ENCODE measurements around the gene ULK3.

ULK3 gene

DNA sequence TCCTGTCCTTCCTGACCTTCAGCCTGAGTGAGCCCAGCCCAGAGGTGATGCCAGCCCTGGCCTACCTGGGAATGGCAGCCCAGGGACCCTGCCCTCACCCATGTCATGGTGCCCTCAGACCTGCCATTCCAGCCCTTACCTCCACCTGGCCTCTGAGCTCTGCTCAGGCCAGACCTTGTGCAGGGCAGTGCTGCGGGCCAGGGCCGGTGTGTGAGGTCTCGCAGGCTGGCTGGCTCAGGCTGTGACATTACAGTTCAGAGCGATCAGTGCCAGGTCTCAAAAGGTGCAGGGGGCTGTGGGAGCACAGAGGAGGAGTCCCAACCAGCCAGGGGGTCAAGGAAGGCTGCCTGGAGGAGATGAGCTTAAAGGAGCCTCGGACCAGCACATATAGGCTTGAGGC is 22.9 kb downstream of the ULK3 start:
- no peak for DNase-seq

DNA sequence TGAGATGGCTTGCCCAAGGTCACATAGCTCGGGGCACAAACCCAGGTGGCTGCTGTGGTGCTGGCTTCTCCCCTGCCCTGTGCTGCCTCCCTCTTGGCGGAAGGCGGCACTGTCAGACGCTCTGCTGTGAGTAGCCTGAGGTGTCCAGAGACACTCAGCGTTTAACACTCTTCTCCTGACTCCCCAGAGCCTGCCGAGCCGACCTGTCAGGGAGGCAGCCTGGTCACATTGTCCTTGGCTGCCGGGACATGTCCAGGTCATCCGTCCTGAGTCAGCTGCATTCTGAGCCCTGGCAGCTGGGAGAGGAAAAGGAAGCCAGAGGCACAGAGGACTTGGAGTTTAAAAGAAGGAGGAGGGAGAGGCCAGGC is 25.6 kb downstream of the ULK3 start:
- no peak for DNase-seq

DNA sequence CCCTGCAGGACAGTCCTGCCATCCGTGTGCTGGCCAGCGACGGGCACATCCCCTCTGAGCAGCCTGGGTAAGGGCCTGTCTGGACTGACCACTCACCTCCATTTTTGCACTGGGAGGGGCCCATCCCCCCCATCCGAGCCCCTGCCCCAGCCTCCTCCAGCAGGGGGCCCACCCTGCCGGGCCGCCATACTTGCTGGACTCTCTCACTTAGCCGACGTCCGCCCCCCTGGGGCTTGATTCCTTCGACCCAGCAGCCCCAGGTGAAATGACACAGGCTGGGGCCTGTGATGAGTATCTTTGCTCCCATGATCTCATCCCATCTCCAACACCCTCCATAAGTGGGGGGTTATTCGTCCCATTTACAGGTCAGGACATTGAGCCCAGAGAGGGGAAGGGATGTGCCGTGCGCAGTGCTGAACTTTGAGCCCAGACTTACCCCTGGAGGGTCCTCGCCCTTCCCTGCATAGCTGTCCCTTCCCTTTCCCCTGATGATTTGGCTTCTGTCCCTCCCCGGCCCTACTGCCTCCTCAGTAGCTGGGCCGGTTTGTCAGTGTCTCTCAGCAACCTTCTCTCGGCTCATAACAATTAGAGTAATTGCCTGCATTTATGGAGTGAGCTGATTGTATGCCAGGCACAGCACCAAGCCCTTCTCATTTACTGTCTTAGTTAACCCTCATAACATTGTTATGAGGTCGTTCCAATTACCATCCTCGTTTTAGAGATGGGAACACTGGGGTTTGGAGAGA is 26.2 kb downstream of the ULK3 start:
- DNase-seq: no peak

DNA sequence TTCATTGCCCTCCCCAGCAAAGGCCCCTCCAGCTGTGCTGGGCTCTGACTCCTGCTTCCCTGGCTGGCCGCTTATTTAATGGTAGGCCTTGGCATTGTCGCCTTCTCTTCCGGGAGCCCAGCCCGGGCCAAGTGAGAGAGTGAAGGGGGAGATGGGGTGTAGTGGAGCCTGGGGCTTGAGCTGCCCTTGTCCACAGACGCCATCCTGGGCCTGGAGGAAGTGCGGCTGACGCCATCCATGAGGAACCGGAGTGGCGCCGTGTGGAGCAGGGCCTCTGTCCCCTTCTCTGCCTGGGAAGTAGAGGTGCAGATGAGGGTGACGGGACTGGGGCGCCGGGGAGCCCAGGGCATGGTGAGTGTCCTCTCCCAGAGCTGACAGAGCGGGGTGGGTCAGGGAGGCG is 27.0 kb downstream of the ULK3 start:
- no peak for DNase-seq

DNA sequence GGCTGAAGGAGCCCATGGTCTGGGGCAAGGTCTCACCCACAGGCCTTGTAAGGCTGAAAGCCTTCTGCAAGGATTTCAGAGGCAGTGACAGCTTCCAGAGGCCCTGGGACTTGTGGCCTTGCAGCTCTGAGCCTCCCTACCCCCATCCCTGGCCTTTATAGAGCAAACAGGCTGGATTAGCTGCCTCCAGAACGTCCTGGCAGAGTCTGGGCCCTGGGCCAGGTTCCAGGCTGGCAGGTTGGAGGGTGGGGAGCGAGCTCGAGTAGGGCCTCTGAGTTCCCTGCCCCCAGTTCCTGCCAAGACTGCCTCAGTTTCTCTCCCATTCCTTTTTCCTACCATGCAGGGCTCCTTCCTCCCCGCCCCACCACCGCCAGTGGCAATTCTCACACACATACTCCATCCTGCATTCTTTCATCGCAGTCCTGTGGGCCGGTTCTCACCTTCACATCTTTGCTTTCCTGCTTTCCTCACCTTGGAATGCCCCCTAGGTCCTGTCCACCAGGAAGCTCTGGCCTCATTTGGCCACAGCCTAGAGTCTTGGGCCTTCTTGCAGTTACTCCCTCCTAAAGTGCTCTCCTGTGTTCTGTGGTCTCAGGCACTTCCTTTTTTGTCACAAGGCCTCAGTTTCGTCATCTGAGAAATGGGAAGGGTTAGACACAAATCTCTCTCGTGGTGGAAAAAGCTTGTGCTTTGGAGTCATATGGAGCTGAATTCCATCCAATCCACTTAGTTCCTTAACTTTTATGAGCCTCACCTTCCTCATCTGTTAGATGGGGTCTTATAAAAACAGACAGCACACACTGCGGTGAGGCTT is 27.6 kb downstream of the ULK3 start:
- no peak for DNase-seq

DNA sequence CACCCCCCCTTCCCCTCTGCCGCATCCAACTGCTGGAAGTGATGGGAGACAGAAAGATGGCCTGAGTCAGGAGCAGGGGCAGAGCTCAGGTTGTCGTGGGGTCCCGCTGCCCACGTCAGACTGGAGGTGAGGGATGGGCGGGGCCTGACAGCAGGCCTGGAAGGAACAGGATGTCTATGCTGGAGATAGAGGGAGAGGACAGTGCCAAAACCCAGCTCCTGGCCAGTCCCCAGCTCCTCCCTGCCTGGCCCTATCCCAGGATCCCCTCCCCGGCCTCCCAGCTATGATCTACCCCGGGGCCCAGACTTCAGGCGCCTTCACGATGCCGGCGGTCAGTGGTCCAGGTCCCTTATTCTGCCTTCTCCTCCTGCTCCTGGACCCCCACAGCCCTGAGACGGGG is 30.4 kb downstream of the ULK3 start, which contains the start of gene LMAN1L:
LMAN1L (plus strand) TSS at position 303 of the 400 bp plus-strand sequence; CDS start at position 323, 20 bp downstream.
- no peak for DNase-seq

DNA sequence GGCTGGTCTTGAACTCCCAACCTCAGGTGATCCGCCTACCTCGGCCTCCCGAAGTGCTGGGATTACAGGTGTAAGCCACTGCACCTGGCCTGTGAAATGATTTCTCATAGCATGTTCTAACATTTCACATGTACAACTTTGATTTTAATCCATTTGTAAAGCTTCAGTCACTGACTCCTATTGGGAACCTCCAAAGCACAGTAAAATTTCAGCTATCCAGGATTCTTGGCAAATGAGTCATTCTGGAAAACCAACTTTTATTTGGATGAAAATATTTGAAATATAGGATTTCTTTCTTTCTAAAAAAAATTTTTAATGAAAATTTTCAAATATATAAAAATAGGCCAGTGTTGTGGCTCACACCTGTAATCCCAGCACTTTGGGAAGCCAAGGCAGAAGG is 33.0 kb downstream of the ULK3 start:
- DNase-seq: no peak

DNA sequence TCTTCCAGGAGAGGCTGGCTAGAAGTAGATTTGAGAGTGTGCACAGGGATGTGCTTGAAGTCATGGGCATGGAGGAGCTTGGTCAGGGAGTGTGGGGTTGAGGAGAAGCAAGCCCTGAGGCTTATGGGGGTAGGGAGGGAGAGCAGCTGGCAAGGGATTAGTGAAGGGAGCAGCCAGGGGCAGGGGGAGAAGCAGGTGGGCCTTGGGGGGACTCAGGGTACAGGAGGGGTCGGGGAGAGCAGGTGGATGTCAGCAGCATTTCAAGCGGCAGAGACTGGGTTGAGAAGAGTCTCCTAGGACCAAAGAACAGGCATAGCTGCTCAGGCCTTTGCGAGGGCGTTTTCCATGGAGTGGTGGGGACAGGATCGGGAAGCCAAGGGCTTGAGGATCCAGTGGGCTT is 33.7 kb downstream of the ULK3 start:
- DNase-seq: no peak

DNA sequence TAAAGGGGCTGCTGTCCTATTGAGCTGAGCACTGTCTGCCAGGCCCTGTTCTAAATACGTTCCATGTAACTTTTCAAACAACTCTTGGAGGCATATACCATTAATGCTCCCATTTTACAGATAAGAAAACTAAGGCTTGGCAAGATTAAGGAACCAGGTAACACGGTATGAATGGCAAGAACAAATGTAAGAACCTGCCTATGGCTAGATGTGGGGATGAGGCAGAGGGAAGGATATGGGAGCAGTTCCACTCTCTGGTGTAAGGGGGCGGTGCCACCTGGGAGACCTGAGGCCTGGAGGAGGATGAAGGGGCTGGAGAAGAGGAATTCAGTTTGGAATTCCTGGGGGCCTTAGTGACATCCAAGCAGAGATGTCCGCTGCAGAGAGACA is 34.1 kb downstream of the ULK3 start:
- no peak for DNase-seq

DNA sequence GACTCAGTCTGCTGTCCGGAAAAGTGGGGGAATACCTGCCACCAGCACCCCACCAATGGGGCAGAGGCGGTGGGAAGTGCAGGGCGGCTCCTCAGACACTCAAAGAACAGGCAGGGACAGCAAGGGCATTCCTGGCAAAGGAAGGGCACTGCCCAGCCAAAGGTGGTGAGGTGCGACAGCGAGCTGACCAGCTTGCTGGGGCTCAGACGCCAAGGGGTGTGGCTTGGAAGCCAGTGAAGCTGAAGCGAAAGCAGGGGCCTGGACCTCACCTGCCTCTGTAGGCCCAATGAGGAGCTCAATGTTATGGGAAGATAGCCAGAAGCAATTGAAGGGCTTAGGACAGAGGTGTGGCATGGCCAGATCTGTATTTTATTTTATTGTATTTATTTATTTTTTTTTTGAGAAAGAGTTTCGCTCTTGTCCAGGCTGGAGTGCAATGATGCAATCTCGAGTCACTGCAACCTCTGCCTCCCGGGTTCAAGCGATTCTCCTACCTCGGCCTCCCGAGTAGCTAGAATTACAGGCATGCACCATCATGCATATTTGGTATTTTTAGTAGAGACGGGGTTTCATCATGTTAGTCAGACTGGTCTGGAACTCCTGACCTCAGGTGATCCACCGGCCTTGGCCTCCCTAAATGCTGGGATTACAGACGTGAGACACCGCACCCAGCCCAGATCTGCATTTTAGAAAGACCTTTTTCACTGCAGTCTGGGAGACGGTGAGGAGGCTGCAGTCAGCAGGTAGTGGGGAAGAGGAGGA is 34.7 kb downstream of the ULK3 start:
- DNase-seq: no peak

DNA sequence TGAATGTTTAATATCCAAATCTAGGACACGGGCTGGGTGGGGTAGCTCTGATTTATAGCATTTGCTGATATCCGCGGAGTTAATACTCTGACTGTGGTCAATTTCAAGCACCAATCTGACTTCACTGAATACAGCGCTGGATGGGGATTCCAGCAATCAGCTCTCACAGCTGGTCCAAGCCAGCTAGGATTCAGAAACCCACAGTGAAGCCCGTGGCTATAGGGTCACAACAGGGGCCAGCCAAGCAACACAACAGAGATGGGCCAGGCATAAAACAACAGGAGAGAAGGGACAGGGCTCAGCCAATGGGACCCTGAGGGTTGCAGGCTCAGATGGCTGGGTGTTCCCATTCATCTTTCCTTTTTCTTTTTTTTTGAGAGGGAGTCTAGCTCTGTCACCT is 35.7 kb downstream of the ULK3 start:
- DNase-seq: no peak

DNA sequence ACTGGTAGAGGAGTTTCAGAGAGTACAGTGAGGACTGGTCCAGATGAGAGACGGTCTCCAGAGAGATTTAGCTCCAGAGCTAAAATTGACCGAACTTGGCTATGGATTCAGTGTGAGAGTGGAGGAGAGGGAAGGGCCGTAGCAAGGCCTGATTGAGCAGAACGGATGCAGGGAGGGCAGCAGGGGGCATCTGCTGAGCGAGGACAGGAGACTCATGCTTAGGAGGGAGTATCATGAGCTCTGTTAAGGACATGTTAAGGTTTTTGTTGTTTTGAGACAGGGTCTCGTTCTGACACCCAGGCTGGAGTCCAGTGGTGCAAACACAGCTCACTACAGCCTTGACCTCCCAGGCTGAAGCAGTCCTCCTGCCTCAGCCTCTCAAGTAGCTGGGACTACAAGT is 38.0 kb downstream of the ULK3 start:
- DNase-seq: no peak

DNA sequence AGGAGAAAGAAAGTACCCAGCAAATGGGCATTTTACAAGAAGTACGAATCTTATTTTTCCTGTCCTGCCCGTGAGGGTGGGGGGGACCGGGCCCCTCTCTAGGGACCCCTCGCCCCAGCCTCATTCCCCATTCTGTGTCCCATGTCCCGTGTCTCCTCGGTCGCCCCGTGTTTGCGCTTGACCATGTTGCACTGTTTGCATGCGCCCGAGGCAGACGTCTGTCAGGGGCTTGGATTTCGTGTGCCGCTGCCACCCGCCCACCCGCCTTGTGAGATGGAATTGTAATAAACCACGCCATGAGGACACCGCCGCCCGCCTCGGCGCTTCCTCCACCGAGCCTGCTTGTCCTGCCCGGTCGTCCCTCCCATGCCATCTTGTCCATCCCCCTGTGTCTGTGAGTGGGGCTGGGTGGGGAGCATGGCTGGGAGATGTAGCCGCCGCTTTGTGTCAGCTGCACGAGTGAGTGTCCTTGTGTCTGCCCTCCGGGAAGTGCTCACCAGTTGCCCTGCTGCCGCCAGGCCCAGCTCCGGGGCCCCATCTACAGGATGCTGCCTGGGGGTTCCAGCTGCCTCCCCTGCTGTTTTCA is 40.0 kb downstream of the ULK3 start:
- DNase-seq: no peak

DNA sequence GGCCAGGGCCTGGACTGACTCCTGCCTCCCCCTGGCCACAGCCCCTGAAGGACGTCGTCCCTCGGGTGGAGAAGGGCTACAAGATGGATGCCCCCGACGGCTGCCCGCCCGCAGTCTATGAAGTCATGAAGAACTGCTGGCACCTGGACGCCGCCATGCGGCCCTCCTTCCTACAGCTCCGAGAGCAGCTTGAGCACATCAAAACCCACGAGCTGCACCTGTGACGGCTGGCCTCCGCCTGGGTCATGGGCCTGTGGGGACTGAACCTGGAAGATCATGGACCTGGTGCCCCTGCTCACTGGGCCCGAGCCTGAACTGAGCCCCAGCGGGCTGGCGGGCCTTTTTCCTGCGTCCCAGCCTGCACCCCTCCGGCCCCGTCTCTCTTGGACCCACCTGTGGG is 40.7 kb downstream of the ULK3 start:
- DNase-seq: no peak

DNA sequence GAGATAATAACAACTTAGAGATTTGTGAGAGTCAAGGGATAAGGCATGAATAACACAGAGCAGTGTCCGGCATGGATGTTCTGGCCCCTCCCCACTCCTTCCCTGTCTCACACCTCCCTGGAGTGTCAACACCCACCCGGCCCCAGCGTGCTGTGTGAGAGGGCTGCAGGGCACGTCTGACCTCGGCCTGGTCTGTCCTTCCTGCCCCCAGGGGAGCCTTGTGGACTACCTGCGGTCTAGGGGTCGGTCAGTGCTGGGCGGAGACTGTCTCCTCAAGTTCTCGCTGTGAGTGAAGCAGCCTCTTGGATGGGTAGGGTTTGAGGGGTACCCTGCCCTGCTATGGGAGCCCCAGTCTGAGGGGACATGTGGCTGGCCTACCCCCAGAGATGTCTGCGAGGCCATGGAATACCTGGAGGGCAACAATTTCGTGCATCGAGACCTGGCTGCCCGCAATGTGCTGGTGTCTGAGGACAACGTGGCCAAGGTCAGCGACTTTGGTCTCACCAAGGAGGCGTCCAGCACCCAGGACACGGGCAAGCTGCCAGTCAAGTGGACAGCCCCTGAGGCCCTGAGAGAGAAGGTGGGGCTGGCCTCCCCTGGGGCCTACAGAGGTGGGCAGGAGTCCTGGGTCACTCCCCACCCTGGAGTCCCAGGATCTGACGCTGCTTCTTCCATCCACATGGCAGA is 41.5 kb downstream of the ULK3 start:
- no peak for DNase-seq

DNA sequence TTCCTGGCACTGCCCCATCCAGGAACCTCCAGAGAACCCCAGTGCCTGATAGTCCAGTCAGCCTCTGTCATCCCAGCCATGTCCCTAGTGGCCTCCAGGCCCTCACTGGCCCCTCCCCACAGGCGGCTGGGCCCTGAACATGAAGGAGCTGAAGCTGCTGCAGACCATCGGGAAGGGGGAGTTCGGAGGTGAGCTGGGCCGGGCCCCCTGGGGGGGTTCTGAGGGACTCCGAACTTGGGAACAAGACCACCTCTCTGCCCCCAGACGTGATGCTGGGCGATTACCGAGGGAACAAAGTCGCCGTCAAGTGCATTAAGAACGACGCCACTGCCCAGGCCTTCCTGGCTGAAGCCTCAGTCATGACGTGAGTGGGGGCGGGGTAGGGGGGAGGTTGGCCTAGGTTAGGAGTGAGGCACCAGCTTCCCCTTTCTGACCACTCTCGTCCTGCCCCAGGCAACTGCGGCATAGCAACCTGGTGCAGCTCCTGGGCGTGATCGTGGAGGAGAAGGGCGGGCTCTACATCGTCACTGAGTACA is 42.3 kb downstream of the ULK3 start:
- no peak for DNase-seq

DNA sequence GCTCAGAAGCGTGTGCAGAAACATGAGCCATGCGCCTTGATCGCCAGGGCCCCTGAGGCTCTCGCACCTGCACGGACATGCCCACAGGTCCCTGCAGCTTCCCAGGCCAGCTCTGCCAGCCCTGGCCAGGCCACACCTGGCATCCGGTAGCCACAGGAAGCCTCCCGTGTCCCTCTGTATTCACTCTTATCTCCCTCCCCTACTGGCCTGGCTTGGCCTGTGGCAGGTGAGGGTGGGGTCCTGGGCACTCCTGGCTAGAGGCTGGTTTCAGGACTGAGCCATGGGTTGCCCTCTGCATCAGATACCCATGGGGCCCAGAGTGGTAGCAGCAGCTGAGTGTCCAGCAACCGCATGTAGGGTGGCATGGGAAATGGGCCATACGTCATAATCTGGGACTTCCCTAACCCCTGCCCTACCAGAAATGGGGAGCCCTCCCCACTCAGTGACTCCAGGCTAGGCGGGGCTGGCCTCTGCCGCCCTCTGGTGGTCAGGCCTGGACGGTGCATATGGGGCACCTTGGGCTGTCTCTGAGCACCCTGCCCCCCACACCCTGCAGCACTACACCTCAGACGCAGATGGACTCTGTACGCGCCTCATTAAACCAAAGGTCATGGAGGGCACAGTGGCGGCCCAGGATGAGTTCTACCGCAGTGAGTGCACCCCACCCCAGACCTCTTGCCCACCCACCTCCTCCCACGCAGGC is 42.9 kb downstream of the ULK3 start:
- DNase-seq: peak; percentile 50

DNA sequence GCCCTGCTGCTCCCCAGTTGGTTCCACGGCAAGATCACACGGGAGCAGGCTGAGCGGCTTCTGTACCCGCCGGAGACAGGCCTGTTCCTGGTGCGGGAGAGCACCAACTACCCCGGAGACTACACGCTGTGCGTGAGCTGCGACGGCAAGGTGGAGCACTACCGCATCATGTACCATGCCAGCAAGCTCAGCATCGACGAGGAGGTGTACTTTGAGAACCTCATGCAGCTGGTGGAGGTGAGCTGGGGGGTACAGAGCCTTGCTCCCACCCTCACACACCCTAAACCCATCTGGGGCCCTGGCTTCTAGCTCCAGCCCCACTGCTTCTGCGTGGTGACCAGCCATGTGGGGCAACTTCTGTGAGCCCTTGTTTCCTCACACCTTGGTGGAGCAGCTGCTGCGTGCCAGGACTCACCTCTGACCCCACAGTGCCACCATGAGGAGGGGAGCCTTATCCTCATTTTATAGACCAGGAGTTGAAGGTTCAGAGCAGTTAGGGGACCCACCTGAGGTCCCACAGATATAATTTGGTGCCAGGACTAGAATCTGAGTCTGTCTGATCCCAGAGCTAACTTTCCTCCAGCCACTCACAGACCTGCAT is 43.6 kb downstream of the ULK3 start:
- no peak for DNase-seq

DNA sequence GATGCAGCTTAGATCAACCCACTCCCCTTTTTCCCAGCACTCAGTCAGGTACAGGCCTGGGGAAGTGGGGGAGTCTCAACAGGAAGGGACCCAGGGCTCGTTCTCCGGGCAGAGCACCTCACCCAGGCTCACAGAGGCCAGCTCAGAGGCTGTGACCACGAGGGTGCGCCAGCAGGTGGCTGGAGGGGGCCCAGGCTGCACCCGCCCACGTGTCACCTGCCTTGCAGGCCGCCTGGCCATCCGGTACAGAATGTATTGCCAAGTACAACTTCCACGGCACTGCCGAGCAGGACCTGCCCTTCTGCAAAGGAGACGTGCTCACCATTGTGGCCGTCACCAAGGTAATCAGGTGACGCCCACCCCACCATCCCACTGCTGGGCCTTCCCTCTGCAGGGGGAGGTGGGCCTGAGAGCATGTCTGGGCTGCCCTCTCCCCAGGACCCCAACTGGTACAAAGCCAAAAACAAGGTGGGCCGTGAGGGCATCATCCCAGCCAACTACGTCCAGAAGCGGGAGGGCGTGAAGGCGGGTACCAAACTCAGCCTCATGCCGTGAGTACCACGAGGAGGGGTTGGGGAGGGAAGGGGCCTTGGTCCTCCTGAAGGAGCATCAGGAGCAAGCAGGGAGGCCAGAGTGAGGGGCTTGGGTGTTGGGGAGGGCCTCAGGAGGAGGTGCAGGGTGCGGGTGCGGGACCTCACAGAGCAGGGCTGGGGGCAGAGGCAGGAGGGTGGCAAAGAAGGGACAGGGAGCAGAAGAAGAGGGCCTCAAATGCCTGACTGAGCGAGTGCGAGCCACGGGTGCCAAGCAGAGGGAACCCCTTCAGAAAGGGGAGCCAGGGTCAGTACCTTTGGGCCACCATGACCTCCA is 44.3 kb downstream of the ULK3 start:
- DNase-seq: no peak

DNA sequence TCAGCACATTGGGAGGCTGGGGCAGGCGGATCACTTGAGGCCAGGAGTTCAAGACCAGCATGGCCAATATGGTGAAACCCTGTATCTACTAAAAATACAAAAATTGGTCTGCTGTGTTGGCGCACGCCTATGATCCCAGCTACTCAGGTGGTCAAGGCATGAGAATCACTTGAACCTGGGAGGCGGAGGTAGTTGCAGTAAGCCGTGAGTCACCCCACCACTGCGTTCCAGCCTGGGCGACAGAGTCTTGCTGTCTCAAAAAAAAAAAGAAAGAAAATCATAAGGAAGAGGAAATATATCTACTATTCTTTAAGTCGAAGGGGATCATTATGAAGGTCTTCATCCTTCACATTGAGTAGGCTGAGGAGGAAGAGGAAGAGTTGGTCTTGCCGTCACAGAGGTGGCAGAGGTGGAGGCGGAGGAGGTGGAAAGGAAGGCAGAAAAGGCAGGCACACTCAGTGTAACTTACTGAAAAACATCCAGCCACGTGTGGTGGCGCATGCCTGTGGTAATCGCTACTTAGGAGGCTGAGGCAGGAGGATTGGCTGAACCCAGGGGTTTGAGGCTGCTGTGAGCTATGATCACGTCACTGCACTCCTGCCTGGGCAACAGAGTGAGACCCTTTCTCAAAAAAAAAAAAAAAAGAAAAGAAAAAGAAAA is 46.9 kb downstream of the ULK3 start:
- no peak for DNase-seq

Data from DMS153 (cell line).